GM12875 (cell line): ENCODE results near the gene YTHDF2.
"Not testable (repeated sequence)": the region's sequence is repeated elsewhere in the genome, so short reads cannot be mapped to it uniquely, and the experiment has no call there.

Experiments used
- H3K4me3 ChIP-seq: one replicate; pipeline ENCODE4 v1.5.1; 2011; ENCODE audit warnings: low read depth, low read length, control low read depth
- CTCF ChIP-seq: IDR thresholded peaks from 2 replicates; pipeline ENCODE4 v1.5.1; 2011; ENCODE audit warnings: low read depth, mild to moderate bottlenecking, control low read depth, inconsistent platforms, low read length, moderate library complexity, borderline replicate concordance; ENCODE audit not compliant: insufficient read depth

YTHDF2 gene

DNA sequence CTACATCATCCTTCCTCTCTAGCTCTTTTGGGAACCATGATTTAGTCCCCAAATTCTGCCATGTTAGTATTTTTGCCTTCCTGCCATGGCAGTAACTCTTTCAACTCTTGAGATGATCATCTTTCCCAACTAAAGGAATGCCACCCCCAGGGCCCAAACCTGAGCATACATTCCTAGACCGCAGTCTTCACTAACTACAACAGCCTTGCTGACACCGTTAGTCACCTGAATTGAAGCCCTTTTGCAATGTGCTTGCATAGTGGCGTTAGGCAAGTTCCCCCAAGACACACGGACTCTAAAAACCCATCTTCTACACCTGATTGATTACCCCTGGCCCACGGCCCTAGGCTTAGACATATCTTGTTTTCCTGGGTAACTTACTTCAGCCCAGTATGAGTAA is 16.4 kb upstream of the YTHDF2 start:
- no peak overlapping the region for H3K4me3 ChIP-seq
- TF ChIP-seq CTCF, result no peak

GRCh38 chr1:28721927-28722326 is 14.8 kb upstream of the YTHDF2 start:
- H3K4me3 ChIP-seq, result not testable (repeated sequence)

DNA sequence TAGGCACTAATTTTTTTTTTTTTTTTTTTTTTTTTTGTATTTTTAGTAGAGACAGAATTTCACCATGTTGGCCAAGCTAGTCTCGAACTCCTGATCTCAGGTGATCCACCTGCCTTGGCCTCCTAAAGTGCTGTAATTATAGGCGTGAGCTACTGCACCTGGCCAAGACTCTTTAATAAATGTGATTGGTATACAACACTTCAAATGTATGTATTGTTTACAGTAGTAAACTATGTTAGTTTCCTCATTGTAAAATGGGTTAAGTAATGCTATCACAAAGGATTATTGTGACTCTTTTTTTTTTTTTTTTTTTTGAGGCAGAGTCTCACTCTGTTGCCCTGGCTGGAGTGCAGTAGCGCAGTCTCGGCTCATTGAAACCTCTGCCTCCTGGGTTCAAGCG is 11.4 kb upstream of the YTHDF2 start:
- not testable (repeated sequence) for H3K4me3 ChIP-seq

GRCh38 chr1:28735961-28736449 is 735 bp upstream of the YTHDF2 start:
- no peak for TF ChIP-seq CTCF
- peak overlapping the region; percentile 30 for H3K4me3 ChIP-seq

DNA sequence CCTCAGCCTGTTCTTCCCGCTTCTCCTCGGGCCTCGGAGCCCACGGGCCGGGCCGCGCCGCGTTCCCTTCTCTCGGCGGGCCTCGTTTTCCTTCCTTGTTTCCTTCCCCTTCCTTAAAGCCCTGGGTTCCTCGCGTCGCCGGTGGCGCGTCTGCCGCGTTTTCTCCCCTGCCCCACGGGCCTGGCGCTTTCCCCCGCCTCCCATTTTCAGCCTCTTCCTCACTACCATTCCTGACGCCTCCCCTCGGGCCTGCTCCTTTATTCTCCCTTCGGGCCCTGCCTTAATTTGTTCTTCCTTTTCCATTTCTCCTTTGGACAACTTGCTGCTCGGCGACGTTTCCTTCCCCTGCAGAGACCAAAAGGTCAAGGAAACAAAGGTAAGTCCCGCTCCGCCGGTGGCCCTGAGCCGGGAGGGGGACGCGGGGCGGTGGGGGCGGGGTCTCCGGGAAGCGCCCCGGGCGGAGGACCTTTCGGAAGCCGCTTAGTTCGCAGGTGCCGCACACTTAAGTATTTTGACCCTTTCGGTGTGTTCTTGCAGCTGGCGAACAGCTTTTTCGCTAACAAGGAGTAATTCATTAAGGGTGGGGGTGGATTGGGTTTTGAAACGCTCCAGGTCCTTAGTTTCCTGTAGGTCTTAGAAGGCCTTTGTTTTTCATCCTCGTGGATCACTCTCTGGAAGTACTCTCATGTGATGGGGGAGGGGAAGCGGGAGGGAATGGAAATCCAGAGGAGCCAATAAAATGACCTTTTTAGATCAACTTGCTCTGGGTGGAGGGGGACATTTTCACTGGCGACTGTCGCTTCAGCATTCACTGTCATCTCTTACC is 780 bp downstream of the YTHDF2 start:
- no peak for TF ChIP-seq CTCF
- peak overlapping the region; percentile 99 for H3K4me3 ChIP-seq

GRCh38 chr1:28740118-28740517 is 3.4 kb downstream of the YTHDF2 start:
- no peak for TF ChIP-seq CTCF
- H3K4me3 ChIP-seq, result no peak overlapping the region

- no peak overlapping the region for H3K4me3 ChIP-seq
- TF ChIP-seq CTCF, result no peak
Observed at GRCh38 chr1:28744184-28744583, 7.4 kb downstream of the YTHDF2 start.

- H3K4me3 ChIP-seq, result no peak overlapping the region
- no peak for TF ChIP-seq CTCF
Observed at GRCh38 chr1:28745653-28746173, 9.0 kb downstream of the YTHDF2 start.
